Fibroblast of the aortic adventitia (primary cell): ENCODE results near the gene WDR27. TPM values are rescaled to one million over a fixed set of nuclear protein-coding genes. Genes with fewer than 3 reads are reported as not detected.

Experiments
- DNase-seq: peaks from one replicate; pipeline ENCODE4 v3.0.0-alpha.2; 2010; ENCODE audit warnings: low read depth
- H3K4me3 ChIP-seq: 2 replicates; pipeline ENCODE4 v1.5.1; 2011; ENCODE audit warnings: low read depth, mild to moderate bottlenecking, control low read depth, low read length, moderate library complexity
- CTCF ChIP-seq: IDR thresholded peaks from 2 replicates; pipeline ENCODE4 v1.5.1; 2011; ENCODE audit warnings: mild to moderate bottlenecking, low read length, control low read depth, inconsistent platforms; ENCODE audit not compliant: insufficient read depth
- total RNA-seq: library from RNA; depleted of rRNA; stranded (reverse); fragments of >200 nt; gene quantifications from 2 replicates; pipeline ENCODE4 v1.2.3, GENCODE V29; 2012; ENCODE audit warnings: low replicate concordance

WDR27 gene
- total RNA-seq, 1 donor: 19.9 TPM

GRCh38 chr6:169695131-169695530, 6.7 kb downstream of the WDR27 start:
- TF ChIP-seq CTCF: no peak
- H3K4me3 ChIP-seq: no peak overlapping the region
- DNase-seq: no peak

DNA sequence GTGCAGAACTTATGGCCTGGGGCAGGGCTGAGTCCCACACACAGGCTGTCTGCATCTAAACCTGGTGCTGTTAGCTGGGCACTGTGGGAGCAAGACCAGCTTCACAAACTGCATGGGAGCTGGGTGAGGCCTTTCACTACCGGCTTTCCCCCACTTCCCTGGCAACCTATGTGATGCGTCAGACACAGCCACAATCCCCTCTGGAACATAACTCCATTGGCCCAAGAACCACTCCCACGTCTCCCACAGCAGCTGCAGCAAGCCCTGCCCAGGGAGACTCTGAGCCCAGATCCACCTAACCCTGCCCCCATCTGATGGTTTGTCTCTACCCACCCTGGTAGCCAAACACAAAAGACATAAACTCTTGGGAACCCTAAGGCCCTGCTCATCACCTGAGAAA, 9.3 kb downstream of the WDR27 start:
- H3K4me3 ChIP-seq: no peak overlapping the region
- DNase-seq: no peak
- no peak for TF ChIP-seq CTCF

DNA sequence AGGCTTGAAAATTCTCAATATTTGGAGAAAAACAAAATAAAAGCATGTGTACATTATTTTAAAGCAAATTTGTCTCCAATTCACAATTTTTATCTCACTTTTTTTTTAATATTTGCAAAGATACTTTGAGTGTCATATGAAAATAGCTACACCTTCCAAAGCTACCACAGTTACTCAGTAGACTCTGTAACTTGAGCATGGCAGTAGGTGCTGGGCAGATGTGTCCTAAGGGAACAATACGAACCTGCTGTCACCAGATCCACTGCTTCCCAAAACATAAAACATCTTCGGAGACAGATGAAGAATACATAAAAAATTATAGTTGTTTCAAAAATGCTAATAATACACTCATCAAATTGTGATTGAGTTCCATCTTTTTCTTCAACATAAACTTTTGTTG, 10.6 kb downstream of the WDR27 start:
- TF ChIP-seq CTCF: no peak
- H3K4me3 ChIP-seq: no peak overlapping the region

GRCh38 chr6:169689287-169689686, 12.5 kb downstream of the WDR27 start:
- TF ChIP-seq CTCF: no peak
- no peak overlapping the region for H3K4me3 ChIP-seq
- DNase-seq: peak; percentile 23

More for the DNA sequence above, 10.6 kb downstream of the WDR27 start:
- no peak for DNase-seq

- no peak for DNase-seq
- H3K4me3 ChIP-seq: no peak overlapping the region
- no peak for TF ChIP-seq CTCF
Measured at GRCh38 chr6:169685860-169686259, 16.0 kb downstream of the WDR27 start.

GRCh38 chr6:169684056-169684455, 17.8 kb downstream of the WDR27 start:
- DNase-seq: no peak
- no peak for TF ChIP-seq CTCF

GRCh38 chr6:169678342-169678741, 23.5 kb downstream of the WDR27 start:
- no peak for TF ChIP-seq CTCF
- DNase-seq: no peak

More at GRCh38 chr6:169684056-169684455, 17.8 kb downstream of the WDR27 start:
- no peak overlapping the region for H3K4me3 ChIP-seq

More at GRCh38 chr6:169678342-169678741, 23.5 kb downstream of the WDR27 start:
- no peak overlapping the region for H3K4me3 ChIP-seq
